ENCODE data around the gene TRABD2A.
"Not testable (repeated sequence)": the region's sequence is repeated elsewhere in the genome, so short reads cannot be mapped to it uniquely, and the experiment has no call there.

The TRABD2A gene

GRCh38 chr2:84878896-84879583 lies 1.8 kb downstream of the TRABD2A start:
- peak; percentile 49 for DNase-seq

DNA sequence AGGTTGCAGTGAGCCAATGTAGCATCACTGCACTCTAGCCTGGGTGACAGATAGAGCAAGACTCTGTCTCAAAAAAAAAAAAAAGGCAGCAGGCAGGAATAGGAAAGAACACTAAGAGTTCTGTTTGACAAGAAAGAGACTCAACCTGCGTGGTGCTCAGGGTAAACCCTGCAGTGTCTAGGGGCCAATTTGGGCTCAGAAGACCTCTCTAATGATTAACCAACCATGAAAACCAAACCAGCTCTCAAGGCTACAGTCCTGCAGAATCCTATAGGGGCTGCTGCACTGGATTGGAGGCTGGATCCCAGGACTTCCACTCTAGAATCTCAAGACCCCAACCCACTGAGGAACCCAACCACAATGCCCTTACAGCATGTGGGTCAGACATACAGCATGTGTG lies 2.4 kb downstream of the TRABD2A start:
- peak; percentile 54 for DNase-seq

- DNase-seq = no peak
These were observed 4.5 kb downstream of the TRABD2A start for GRCh38 chr2:84876369-84876768.

DNA sequence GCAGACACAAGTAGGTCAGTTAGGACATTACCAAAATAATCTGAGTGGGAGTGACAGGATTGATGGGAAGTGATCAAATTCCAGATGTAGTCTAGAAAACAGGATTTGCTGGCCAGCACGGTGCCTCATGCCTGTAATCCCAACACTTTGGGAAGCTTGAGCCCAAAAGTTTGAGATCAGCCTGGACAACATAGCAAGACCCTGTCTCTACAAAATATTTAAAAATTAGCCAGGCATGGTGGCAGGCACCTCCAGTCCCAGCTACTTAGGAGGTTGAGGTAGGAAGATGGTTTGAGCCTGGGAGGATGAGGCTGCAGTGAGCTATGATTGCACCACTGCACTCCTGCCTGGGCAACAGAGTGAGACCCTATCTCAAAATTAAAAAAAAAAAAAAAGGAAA lies 5.3 kb downstream of the TRABD2A start:
- not testable (repeated sequence) for DNase-seq

DNA sequence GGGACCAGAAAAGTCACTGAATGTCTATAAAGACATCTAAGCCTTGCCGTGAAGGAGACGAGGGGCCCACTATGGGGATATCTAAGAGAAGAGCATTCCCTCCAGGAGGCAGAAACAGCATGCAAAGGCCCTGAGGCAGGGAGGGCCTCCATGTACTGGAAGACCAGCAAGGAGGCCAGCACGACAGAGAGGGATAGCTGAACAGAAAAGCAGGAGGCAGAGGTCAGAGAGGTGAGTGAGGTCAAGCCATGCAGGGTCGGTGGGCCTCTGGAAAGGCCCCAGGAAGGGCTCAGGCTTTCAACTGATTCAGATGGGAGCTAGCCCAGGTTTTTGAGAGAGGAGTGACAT lies 5.7 kb downstream of the TRABD2A start:
- DNase-seq = peak; percentile 50

- peak; percentile 45 for DNase-seq
These were observed 6.3 kb downstream of the TRABD2A start for GRCh38 chr2:84874381-84875212.

- DNase-seq = no peak
These were observed 7.5 kb downstream of the TRABD2A start for GRCh38 chr2:84873350-84873749.

- peak; percentile 39 for DNase-seq
These were observed 8.2 kb downstream of the TRABD2A start for GRCh38 chr2:84872691-84873090.

GRCh38 chr2:84870306-84870705 lies 10.6 kb downstream of the TRABD2A start:
- peak; percentile 54 for DNase-seq

- DNase-seq = not testable (repeated sequence)
These were observed 12.6 kb downstream of the TRABD2A start for GRCh38 chr2:84868327-84868726.

- no peak for DNase-seq
These were observed 14.8 kb downstream of the TRABD2A start for GRCh38 chr2:84866122-84866521.

GRCh38 chr2:84865181-84865783 lies 15.6 kb downstream of the TRABD2A start:
- DNase-seq = peak; percentile 41

DNA sequence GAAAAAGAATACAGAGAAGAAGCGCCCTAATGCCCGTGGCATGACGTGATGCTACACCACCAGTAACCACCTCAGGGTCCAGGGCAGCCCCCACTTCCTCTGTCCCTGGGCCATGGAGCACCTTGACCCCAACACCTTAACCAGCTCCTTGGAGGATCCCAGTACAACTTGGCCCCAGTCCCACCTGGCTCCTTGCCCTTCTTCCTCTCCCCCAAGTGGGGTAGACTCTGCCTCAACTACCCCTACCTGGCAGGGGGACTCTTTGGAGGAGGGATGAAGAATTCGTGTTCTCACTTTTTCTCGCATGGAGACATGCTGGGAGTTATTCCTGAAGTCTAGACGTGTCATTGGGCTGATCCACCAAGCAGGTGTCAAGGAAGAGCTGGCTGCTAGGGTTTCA lies 18.9 kb downstream of the TRABD2A start:
- peak; percentile 51 for DNase-seq

DNA sequence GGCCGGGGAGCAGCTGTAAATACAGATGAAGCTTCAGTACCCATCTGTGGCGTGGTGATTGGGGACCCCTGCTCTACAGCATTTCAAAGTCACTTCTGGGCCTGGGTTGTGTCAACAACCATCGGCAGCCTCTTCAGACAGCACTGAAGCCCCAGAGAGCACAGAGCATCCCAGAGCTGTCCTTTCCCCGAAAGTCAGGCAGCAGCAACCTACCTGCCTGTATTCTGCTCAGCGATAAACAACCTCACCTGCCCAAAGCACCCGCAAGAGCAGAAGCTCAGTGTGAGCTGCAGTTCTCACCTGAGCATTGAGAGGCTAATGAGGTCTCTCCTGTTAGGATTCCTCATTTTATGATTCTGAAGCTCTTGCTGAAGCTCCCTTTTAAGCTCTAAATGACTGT lies 19.3 kb downstream of the TRABD2A start:
- peak; percentile 50 for DNase-seq

DNA sequence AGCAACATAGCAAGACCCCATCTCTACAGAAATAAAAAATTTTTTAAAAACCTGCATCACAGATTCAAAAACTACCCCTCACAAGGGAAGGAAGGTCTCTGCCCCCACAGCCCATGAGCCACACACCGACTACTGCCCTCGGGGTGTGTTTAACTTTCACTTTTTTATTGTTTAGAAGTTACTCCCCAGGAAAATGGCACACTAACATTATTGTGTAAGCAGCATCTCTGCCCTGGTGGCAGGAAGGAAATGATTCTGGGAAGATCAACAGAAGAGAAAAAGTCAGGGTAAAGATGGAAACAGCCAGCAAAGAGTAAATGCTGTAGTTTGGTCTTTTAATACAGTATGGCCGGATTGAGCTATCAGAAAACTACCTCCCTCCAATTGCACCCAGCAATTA lies 21.9 kb downstream of the TRABD2A start:
- DNase-seq = peak; percentile 28

- peak; percentile 40 for DNase-seq
These were observed 22.8 kb downstream of the TRABD2A start for GRCh38 chr2:84858123-84858522.

DNA sequence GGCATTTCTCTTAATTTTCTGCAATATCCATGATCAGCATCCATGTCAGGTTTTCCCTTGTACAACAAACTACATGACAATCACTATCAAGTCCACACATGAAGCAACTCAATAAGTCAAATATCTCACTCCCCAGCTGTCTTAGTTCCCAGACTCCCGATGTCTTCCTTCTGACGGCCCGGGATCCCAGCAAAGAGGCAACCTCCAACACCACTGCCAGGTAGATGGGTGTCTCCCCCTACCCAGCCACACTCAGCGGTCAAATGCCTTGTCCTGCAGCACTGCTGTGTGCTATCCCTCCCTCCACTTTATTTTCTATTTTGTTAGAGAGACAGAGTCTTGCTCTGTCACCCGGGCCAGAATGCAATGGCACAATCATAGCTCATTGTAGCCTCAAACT lies 23.3 kb downstream of the TRABD2A start:
- peak; percentile 44 for DNase-seq

- peak; percentile 59 for DNase-seq
These were observed 24.1 kb downstream of the TRABD2A start for GRCh38 chr2:84856787-84857186.

DNA sequence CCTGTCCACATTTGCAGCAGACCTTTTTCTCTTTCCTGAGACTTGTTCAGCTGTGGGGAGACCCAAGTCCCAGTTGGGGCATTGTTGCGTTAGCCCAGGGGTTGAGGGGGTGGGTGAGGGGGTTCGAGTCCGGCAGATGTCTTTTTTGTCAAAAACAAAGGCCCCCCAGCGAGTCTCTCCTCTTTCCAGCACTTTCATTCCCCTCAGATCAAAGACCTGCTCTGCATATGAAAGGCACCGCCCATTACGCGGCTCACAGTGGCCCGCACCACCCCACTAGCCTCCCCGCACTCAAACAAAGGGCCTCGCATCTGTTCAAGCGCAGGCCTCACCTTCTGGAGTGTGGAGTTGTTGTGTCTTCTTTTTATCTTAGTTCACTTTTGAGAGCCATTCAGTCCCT lies 25.2 kb downstream of the TRABD2A start:
- peak; percentile 50 for DNase-seq

GRCh38 chr2:84854850-84855249 lies 26.0 kb downstream of the TRABD2A start:
- DNase-seq = peak; percentile 38

- peak; percentile 39 for DNase-seq
These were observed 29.0 kb downstream of the TRABD2A start for GRCh38 chr2:84851876-84852275.

DNA sequence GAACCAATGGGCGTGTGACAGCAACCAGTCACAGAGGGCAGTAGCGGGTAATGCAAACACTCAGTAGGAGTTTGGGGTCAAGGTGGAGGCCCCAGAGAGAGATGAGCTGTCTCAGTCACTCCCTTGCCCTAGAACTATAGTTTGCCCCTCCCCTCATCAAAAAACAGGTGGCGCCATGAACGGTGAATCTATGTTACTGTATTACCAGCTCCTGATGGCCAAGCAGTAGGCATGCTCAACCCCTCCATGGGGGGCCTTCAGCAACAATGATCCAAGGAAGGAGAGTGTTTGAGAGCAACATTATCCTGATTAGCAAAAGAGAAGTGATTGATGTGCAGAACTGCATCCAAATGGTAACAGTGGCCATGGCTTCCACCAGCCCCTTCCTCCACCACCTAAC lies 30.4 kb downstream of the TRABD2A start:
- DNase-seq = peak; percentile 48

DNA sequence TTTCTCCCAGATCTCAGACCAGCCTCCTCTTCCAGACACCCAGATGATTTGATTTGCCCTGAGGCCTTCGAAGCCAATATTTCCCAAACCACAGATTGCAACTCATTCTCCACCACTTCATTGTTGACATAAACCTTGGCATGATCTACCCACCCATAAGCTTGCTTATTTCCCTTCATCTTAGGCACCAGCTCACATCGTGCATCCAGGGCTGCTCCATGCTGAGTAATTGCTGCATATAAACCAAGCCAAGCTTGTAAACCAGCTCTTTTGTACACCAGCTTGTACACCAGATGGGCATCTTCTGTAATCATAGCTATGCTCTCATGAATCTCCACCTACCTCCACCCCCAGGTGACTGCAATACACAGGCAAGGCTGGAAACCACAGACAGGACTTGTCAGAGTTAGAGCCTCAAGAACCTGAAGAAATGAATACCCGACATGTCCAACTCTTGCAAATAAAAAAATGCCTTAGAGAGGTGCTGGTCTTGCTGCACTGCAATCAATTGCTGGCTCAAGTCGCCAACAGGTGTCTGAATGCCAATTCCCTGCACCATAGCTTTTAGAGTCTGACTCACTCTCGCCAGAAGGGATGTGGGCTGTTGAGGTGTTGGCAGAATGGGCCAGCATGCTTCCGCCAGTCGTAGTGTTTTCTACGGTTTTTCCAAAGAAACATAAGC lies 31.5 kb downstream of the TRABD2A start:
- DNase-seq = peak; percentile 55
